ENCODE results near the gene CALHM6. TPM values are rescaled to one million over a fixed set of nuclear protein-coding genes. Genes with fewer than 3 reads are reported as not detected.

Gene CALHM6
- total and polyA plus RNA-seq, 9 of the 15 experiments (the other 6 are each of a cell fraction or from before 2014, with no cell fraction given), result 0.24 TPM; not detected in 8

GRCh38 chr6:116420341-116420740, 40.8 kb upstream of the CALHM6 start:
- TF ChIP-seq WHSC1 (IDR thresholded peaks at IDR 0.05; ENCODE audit: low read length) (no peak), ARID1B (IDR thresholded peaks at IDR 0.05) (no peak)
- no peak for ATAC-seq
- H3K27ac ChIP-seq (ENCODE audit: extremely low read depth, low read depth, low read length), result no peak overlapping the region
- H3K9me3 ChIP-seq (replicated peaks; ENCODE audit: control insufficient read depth, insufficient read depth, low read depth, low read length), result no peaks in the 10 kb centered on the region
- H3K79me2 ChIP-seq (ENCODE audit: control insufficient read depth, insufficient read depth, low read length), result no peaks in the 10 kb centered on the region
- H3K36me3 ChIP-seq (ENCODE audit: control insufficient read depth, insufficient read depth, low read length), result no peaks in the 10 kb centered on the region
- no peak overlapping the region for H2AFZ ChIP-seq (ENCODE audit: low read depth, low read length)
- POLR2A ChIA-PET, result interaction anchor here (1.2 kb wide), 1 partner anchor 23 kb away, joined by 3 read pairs; no protein-coding TSS in a partner anchor
- H3K27me3 ChIP-seq (ENCODE audit: control insufficient read depth in 2 of 2, insufficient read depth in 2 of 2, low read length in 2 of 2), result no peaks in the 10 kb centered on the region
- in situ Hi-C loops (cut with MboI) (no loop called here), intact Hi-C loops (cut with micrococcal nuclease) (no loop called here)
- H3K9me1 ChIP-seq (ENCODE audit: control insufficient read depth, insufficient read depth, low read length), result no peaks in the 10 kb centered on the region
- CTCF ChIA-PET (ENCODE audit: low intra/inter-chr PET ratio), result no interaction called here
- no peak overlapping the region for H3K9ac ChIP-seq (ENCODE audit: insufficient read depth in 1 of 2, low read depth in 2 of 2, low read length in 2 of 2)
- no peak overlapping the region for H3K4me2 ChIP-seq (ENCODE audit: insufficient read depth, low read length)
- no peak for DNase-seq (ENCODE audit: extremely low read depth in 1 of 4, low spot score in 3 of 4)
- no peak overlapping the region for H3K4me3 ChIP-seq
- no peaks in the 10 kb centered on the region for H4K20me1 ChIP-seq (replicated peaks; ENCODE audit: control insufficient read depth, insufficient read depth, low read length)
- 36% methylated on average over 5 of the region's 5 CpGs for WGBS (ENCODE audit: insufficient coverage, low coverage, missing lambda C conversion rate)
- BruUV-seq (replicated peaks), result no TSS peak
- no peak for FAIRE-seq
- no peaks in the 10 kb centered on the region for H3K4me1 ChIP-seq (replicated peaks in 1 of 2; ENCODE audit: control insufficient read depth in 2 of 2, insufficient read depth in 2 of 2, low read length in 2 of 2)

GRCh38 chr6:116422238-116422637, 38.9 kb upstream of the CALHM6 start:
- no peak overlapping the region for H3K9ac ChIP-seq (ENCODE audit: insufficient read depth in 1 of 2, low read depth in 2 of 2, low read length in 2 of 2)
- H3K4me3 ChIP-seq, result no peak overlapping the region
- no peaks in the 10 kb centered on the region for H3K36me3 ChIP-seq (ENCODE audit: control insufficient read depth, insufficient read depth, low read length)
- H3K27me3 ChIP-seq (ENCODE audit: control insufficient read depth in 2 of 2, insufficient read depth in 2 of 2, low read length in 2 of 2), result peaks cover 0 to 3% of the 10 kb centered on the region in 2 experiments; a peak in 2 of 5 replicates
- intact Hi-C loops (cut with micrococcal nuclease), result no loop called here
- no peak overlapping the region for H3K27ac ChIP-seq (ENCODE audit: extremely low read depth, low read depth, low read length)
- no peaks in the 10 kb centered on the region for H3K9me3 ChIP-seq (replicated peaks; ENCODE audit: control insufficient read depth, insufficient read depth, low read depth, low read length)
- no peaks in the 10 kb centered on the region for H3K79me2 ChIP-seq (ENCODE audit: control insufficient read depth, insufficient read depth, low read length)
- WGBS (ENCODE audit: insufficient coverage, low coverage, missing lambda C conversion rate), result 9% methylated on average over 3 of the region's 3 CpGs
- ChIA-PET POLR2A (interaction anchor here (1.0 kb wide), 1 partner anchor 12 kb away, joined by 3 read pairs; no protein-coding TSS in a partner anchor), CTCF (ENCODE audit: low intra/inter-chr PET ratio) (no interaction called here)
- no peak overlapping the region for H2AFZ ChIP-seq (ENCODE audit: low read depth, low read length)
- H3K4me2 ChIP-seq (ENCODE audit: insufficient read depth, low read length), result no peak overlapping the region
- in situ Hi-C loops (cut with MboI), result no loop called here
- no peaks in the 10 kb centered on the region for H3K9me1 ChIP-seq (ENCODE audit: control insufficient read depth, insufficient read depth, low read length)
- H3K4me1 ChIP-seq (replicated peaks in 1 of 2; ENCODE audit: control insufficient read depth in 2 of 2, insufficient read depth in 2 of 2, low read length in 2 of 2), result no peaks in the 10 kb centered on the region
- ATAC-seq, result no peak
- no peak for FAIRE-seq
- TF ChIP-seq ZNF445 (CRISPR knock-in tag; IDR thresholded peaks at IDR 0.05; ENCODE audit: low read depth) (no peak), ZNF140 (CRISPR knock-in tag; IDR thresholded peaks at IDR 0.05) (no peak), PRPF4 (IDR thresholded peaks at IDR 0.05; ENCODE audit: insufficient read depth, low read depth, low read length, poor library complexity, severe bottlenecking) (no peak), POLR2AphosphoS2 (IDR thresholded peaks at IDR 0.05; ENCODE audit: low read length) (no peak), ZBTB8A (IDR thresholded peaks at IDR 0.05; ENCODE audit: partially characterized antibody) (no peak), THRAP3 (IDR thresholded peaks at IDR 0.05; ENCODE audit: borderline replicate concordance) (no peak), ZSCAN29 (IDR thresholded peaks at IDR 0.05) (no peak)
- H4K20me1 ChIP-seq (replicated peaks; ENCODE audit: control insufficient read depth, insufficient read depth, low read length), result no peaks in the 10 kb centered on the region
- no TSS peak for BruUV-seq (replicated peaks)
- DNase-seq (ENCODE audit: extremely low read depth in 1 of 4, low spot score in 3 of 4), result no peak
